ENCODE data around the gene TLR2. TPM values are rescaled to one million over a fixed set of nuclear protein-coding genes. Genes with fewer than 3 reads are reported as not detected.

TLR2 gene
- total and polyA plus RNA-seq, 2 of the 4 experiments (the other 2 are of a cell fraction): under 0.01 to 0.03 TPM

- CTCF ChIA-PET: interaction anchor here (0.6 to 1.5 kb wide), 2 partner anchors 8 to 10 kb away, joined by 3 to 4 read pairs; no protein-coding TSS in a partner anchor
- TF ChIP-seq MAFK (IDR thresholded peaks at IDR 0.05; ENCODE audit: low read depth, low read length) (no peak), CTCF (conservative IDR thresholded peaks at IDR 0.05; ENCODE audit: low read depth, low read length) (no peak), RAD21 (IDR thresholded peaks at IDR 0.05; ENCODE audit: low read length) (no peak), POLR2A (IDR thresholded peaks at IDR 0.05; ENCODE audit: low read depth, low read length) (no peak), CHD1 (IDR thresholded peaks at IDR 0.05; ENCODE audit: low read depth, low read length) (no peak), MXI1 (IDR thresholded peaks at IDR 0.05; ENCODE audit: borderline replicate concordance, low read depth, low read length) (no peak), CEBPB (IDR thresholded peaks at IDR 0.05; ENCODE audit: low read depth, low read length) (no peak)
- TF ChIP-seq, protein P1, sequence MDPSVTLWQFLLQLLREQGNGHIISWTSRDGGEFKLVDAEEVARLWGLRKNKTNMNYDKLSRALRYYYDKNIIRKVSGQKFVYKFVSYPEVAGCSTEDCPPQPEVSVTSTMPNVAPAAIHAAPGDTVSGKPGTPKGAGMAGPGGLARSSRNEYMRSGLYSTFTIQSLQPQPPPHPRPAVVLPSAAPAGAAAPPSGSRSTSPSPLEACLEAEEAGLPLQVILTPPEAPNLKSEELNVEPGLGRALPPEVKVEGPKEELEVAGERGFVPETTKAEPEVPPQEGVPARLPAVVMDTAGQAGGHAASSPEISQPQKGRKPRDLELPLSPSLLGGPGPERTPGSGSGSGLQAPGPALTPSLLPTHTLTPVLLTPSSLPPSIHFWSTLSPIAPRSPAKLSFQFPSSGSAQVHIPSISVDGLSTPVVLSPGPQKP (IDR thresholded peaks at IDR 0.05; ENCODE audit: borderline replicate concordance, low read depth, low read length): no peak
- dilution Hi-C loops (cut with HindIII; ENCODE audit: low sequenced_read_pairs, unreplicated experiment): no loop called here
These were observed 57.5 kb downstream of the TLR2 start for GRCh38 chr4:153741541-153741940.

More at GRCh38 chr4:153741541-153741940, 57.5 kb downstream of the TLR2 start:
- H3K4me2 ChIP-seq (ENCODE audit: low read depth, low read length): no peak overlapping the region
- H2AK9ac ChIP-seq (replicated peaks; ENCODE audit: low read depth, low read length, poor library complexity): no peak overlapping the region
- H3K79me1 ChIP-seq (ENCODE audit: low read depth in 1 of 2, low read length in 2 of 2): no peaks in the 10 kb centered on the region
- H3K14ac ChIP-seq (replicated peaks; ENCODE audit: low read depth, low read length): no peak overlapping the region
- H3K4me1 ChIP-seq (ENCODE audit: control insufficient read depth, insufficient read depth, low read length): no peaks in the 10 kb centered on the region
- DNase-seq (no peak), ATAC-seq (ENCODE audit: low read depth) (no peak)
- H3K9ac ChIP-seq (ENCODE audit: low read depth, low read length): no peak overlapping the region
- no peak overlapping the region for H4K8ac ChIP-seq (ENCODE audit: low read depth in 2 of 2, low read length in 2 of 2)
- H3K27ac ChIP-seq (ENCODE audit: insufficient read depth, low read length): no peak overlapping the region
- no peak overlapping the region for H3K4me3 ChIP-seq (ENCODE audit: insufficient read depth, low read depth, low read length)
- no peak overlapping the region for H2BK120ac ChIP-seq (ENCODE audit: low read depth, low read length)
- H4K91ac ChIP-seq (ENCODE audit: insufficient read depth, low read depth, low read length): no peak overlapping the region
- H2BK15ac ChIP-seq (ENCODE audit: low read depth, low read length): no peak overlapping the region
- no peak overlapping the region for H3K18ac ChIP-seq (ENCODE audit: low read depth, low read length)
- intact Hi-C loops (cut with micrococcal nuclease): no loop called here
- H3K23ac ChIP-seq (ENCODE audit: low read depth, low read length): no peak overlapping the region
- POLR2A ChIA-PET (ENCODE audit: unreplicated experiment): no interaction called here
- no peaks in the 10 kb centered on the region for H3K9me3 ChIP-seq (ENCODE audit: control insufficient read depth, insufficient read depth, low read length)
- H3K4ac ChIP-seq (ENCODE audit: low read depth, low read length): no peak overlapping the region
- H3K9me1 ChIP-seq (ENCODE audit: insufficient read depth, low read length): no peaks in the 10 kb centered on the region
- H3K36me3 ChIP-seq (ENCODE audit: control insufficient read depth, insufficient read depth, low read length): no peaks in the 10 kb centered on the region
- WGBS, 2 experiments (ENCODE audit: extremely low coverage in 2 of 2, insufficient read length in 1 of 2): no CpG with 5 or more reads among the region's 2 CpGs
- H4K20me1 ChIP-seq (ENCODE audit: insufficient read depth, low read length): no peaks in the 10 kb centered on the region
- H3K27me3 ChIP-seq (ENCODE audit: control insufficient read depth, insufficient read depth, low read length): no peaks in the 10 kb centered on the region
- H3K56ac ChIP-seq (ENCODE audit: extremely low read depth, insufficient read depth, low read length): no peak overlapping the region
- no peak overlapping the region for H4K5ac ChIP-seq (ENCODE audit: low read depth, low read length)
- no TSS peak for BruUV-seq (replicated peaks)
- no peak overlapping the region for H2AK5ac ChIP-seq (ENCODE audit: low read depth, low read length)
- in situ Hi-C loops (cut with MboI; ENCODE audit: low sequenced_read_pairs): no loop called here
- H2AFZ ChIP-seq (replicated peaks; ENCODE audit: low read length, poor library complexity): no peak overlapping the region
- H2BK5ac ChIP-seq (ENCODE audit: low read depth, low read length, poor library complexity, severe bottlenecking): no peak overlapping the region
- H2BK20ac ChIP-seq (ENCODE audit: low read depth, low read length): no peak overlapping the region

All from IMR-90 (cell line).